OCI-LY3 (cell line): Measurements from ENCODE around the gene EHD1.

Experiments used
- H2AFZ ChIP-seq: fragments of 200-600, 300-600 bp; shearing (Covaris generic); 2 replicates; pipeline ENCODE4 v1.6.0; 2014; ENCODE audit warnings: antibody characterized with exemption, low read depth, low read length
- H3K27ac ChIP-seq: fragments of 200-600, 300-600 bp; sonication (generic); 2 replicates; pipeline ENCODE4 v1.5.1; 2014; ENCODE audit warnings: mild to moderate bottlenecking, low read length, moderate library complexity, mixed read lengths
- H3K27me3 ChIP-seq: fragments of 200-600, 300-600 bp; sonication (generic); 2 replicates; pipeline ENCODE4 v1.6.1; 2014; ENCODE audit warnings: low read depth, low read length, mixed read lengths
- H3K36me3 ChIP-seq: fragments of 200-600, 300-600 bp; sonication (generic); replicated peaks from 2 replicates; pipeline ENCODE3; 2014; ENCODE audit warnings: low read depth, low read length, mixed read lengths
- H3K4me1 ChIP-seq: fragments of 300-600, 200-600 bp; sonication (generic); 2 replicates; pipeline ENCODE4 v1.6.1; 2014; ENCODE audit warnings: low read length, mixed read lengths
- H3K4me2 ChIP-seq: fragments of 200-600, 300-600 bp; sonication (generic); 2 replicates; pipeline ENCODE4 v1.6.1; 2014; ENCODE audit warnings: low read length, mixed read lengths
- H3K4me3 ChIP-seq: fragments of 300-600, 200-600 bp; sonication (generic); 2 replicates; pipeline ENCODE4 v1.5.1; 2014; ENCODE audit warnings: antibody characterized with exemption, mild to moderate bottlenecking, low read length, moderate library complexity
- H3K79me2 ChIP-seq: fragments of 300-600, 200-600 bp; shearing (Covaris generic); 2 replicates; pipeline ENCODE4 v1.6.1; 2014; ENCODE audit warnings: mild to moderate bottlenecking, low read length, mixed read lengths
- H3K9ac ChIP-seq: fragments of 300-600, 200-600 bp; shearing (Covaris generic); 2 replicates; pipeline ENCODE4 v1.6.0; 2014; ENCODE audit warnings: mild to moderate bottlenecking, low read length, moderate library complexity
- H3K9me3 ChIP-seq: fragments of 200-600, 300-600 bp; shearing (Covaris generic); 2 replicates; pipeline ENCODE4 v1.6.1; 2014; ENCODE audit warnings: low read length, mixed read lengths; ENCODE audit not compliant: insufficient read depth
- H4K20me1 ChIP-seq: fragments of 200-600, 300-600 bp; sonication (generic); 2 replicates; pipeline ENCODE4 v1.6.1; 2016; ENCODE audit warnings: low read length, mixed read lengths; ENCODE audit not compliant: insufficient read depth
- EZH2phosphoT487 ChIP-seq: fragments of 200-600 bp; shearing (Covaris generic); IDR thresholded peaks from 2 replicates; pipeline ENCODE4 v1.6.1; 2018; ENCODE audit warnings: antibody characterized with exemption, mixed run types, low read depth
- TF ChIP-seq, protein P1 (sequence below): fragments of 200-600, 300-600 bp; sonication (generic); IDR thresholded peaks from 2 replicates; pipeline ENCODE4 v1.5.1; 2014; ENCODE audit warnings: antibody characterized with exemption, low read length, low read depth

EHD1 gene

DNA sequence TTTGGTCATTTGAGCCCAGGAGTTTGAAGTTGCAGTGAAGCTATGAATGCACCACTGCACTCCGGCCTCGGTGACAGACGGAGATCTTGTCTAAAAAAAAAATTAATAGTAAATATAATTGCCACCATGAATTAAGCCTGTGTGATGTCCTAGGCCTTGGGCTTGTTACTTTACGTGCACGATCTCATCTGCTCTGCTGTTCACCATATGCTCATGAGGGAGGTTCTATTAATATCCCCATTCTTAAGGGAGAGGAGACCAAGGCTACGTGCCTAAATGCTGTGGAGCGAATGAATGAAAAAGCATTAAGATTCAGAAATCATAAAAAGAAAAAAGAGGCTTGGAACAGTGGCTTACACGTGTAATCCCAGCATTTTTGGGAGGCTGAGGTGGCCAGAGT, 41.2 kb upstream of the EHD1 start:
- Histone ChIP-seq H3K4me1 (peaks cover 26% of the 10 kb centered on the region), H3K4me3 (no peak overlapping the region), H4K20me1 (no peaks in the 10 kb centered on the region), H3K36me3 (no peaks in the 10 kb centered on the region), H3K4me2 (no peak overlapping the region), H3K27ac (no peak overlapping the region), H2AFZ (no peak overlapping the region), H3K9me3 (no peaks in the 10 kb centered on the region), H3K27me3 (no peaks in the 10 kb centered on the region), H3K9ac (no peak overlapping the region), H3K79me2 (peaks cover 18% of the 10 kb centered on the region)
- no peak for TF ChIP-seq EZH2phosphoT487
- TF ChIP-seq, protein P1, sequence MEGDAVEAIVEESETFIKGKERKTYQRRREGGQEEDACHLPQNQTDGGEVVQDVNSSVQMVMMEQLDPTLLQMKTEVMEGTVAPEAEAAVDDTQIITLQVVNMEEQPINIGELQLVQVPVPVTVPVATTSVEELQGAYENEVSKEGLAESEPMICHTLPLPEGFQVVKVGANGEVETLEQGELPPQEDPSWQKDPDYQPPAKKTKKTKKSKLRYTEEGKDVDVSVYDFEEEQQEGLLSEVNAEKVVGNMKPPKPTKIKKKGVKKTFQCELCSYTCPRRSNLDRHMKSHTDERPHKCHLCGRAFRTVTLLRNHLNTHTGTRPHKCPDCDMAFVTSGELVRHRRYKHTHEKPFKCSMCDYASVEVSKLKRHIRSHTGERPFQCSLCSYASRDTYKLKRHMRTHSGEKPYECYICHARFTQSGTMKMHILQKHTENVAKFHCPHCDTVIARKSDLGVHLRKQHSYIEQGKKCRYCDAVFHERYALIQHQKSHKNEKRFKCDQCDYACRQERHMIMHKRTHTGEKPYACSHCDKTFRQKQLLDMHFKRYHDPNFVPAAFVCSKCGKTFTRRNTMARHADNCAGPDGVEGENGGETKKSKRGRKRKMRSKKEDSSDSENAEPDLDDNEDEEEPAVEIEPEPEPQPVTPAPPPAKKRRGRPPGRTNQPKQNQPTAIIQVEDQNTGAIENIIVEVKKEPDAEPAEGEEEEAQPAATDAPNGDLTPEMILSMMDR: no peak

DNA sequence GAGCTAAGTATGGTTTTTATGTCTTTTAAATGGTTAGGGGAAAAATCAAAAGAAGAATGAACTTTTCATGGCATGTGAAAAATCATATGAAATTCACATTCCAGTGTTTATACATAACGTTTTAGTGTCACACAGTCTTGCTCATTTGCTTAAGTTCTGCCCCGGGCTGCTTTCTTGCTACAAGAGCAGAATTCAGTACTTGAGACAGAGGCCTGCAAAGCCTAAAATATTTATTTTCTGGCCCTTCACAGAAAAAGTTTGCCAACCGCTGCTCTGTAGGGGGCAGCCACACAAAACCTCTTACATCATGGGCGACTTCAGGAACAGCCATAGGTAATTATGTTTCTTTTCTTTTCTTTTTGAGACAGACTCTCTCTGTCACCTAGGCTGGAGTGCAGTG, 39.6 kb upstream of the EHD1 start:
- H3K27ac ChIP-seq: peak overlapping the region; percentile 35

DNA sequence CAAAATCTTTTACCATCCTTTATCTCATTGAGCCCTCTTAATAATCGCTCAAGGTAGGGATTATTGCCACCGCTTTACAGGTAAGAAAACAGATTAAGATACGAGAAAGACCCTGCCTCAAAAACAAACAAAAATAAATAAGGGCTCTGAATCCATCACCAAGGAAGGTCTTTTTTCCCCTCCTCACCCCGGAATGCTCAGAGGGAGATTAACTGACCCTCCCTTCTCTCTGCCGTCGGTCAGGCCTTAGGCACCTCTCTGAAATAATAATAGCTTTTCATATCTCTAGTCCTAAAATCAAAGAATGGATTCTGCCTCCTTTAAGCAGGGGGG, 39.2 kb upstream of the EHD1 start:
- Histone ChIP-seq H3K9me3 (no peaks in the 10 kb centered on the region), H3K27me3 (no peaks in the 10 kb centered on the region), H3K36me3 (no peaks in the 10 kb centered on the region), H4K20me1 (no peaks in the 10 kb centered on the region), H3K27ac (peak overlapping the region; percentile 35), H3K4me1 (peaks cover 16% of the 10 kb centered on the region), H3K9ac (peak overlapping the region; percentile 83), H2AFZ (peak overlapping the region; percentile 68), H3K4me2 (peak overlapping the region; percentile 88), H3K79me2 (peaks cover 18% of the 10 kb centered on the region), H3K4me3 (peak overlapping the region; percentile 85)
- TF ChIP-seq, protein P1: no peak
- no peak for TF ChIP-seq EZH2phosphoT487

More for the DNA sequence above, 39.6 kb upstream of the EHD1 start:
- Histone ChIP-seq H4K20me1 (no peaks in the 10 kb centered on the region), H3K9me3 (no peaks in the 10 kb centered on the region), H3K4me1 (peaks cover 16% of the 10 kb centered on the region), H3K79me2 (peaks cover 18% of the 10 kb centered on the region), H3K4me3 (peak overlapping the region; percentile 85), H2AFZ (peak overlapping the region; percentile 68), H3K4me2 (peak overlapping the region; percentile 88), H3K36me3 (no peaks in the 10 kb centered on the region), H3K9ac (peak overlapping the region; percentile 83), H3K27me3 (no peaks in the 10 kb centered on the region)
- TF ChIP-seq, protein P1: peak; percentile 58
- TF ChIP-seq EZH2phosphoT487: no peak

DNA sequence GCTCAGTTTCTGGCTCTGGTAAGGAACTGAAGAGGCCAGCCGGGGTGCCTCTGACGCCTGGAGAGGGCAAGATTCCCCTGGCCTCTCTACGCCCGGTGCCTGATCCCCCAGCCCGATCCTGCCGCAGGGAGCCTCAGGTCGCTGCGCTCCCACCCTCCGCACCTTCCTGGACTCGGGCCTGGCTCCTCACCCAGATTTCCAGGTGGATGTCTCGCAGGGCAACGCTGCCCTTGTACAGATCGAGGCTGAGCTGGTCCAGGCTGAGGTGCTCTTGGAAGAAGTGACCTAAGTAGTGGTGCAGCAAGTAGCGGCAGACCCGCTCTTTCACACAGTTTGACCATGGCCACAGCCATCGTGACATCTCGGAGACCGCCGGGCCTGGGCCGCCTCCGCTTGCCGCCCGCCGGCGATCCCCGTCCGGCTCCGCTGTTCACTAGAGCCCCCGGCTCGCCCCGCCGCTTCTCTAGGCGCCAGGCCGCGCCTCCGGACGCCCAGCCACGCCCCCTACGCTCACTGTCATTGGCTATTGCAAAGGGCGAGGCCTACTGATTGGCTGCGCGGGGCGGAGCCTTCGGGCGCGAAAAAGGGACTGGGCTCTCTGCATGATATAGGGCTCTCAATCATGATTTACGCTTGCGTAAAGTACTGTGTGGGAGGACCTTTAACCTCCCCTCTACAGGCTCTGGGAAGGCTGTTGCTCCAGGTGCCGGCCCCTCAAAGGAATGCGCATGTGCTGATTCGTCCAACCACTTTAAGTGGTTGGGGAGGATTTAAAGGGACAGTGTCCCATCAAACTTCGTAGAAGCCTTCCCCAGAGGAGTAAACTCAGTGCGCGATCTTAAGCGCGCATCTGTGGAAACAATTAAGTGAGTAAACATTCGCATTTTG, 38.6 kb upstream of the EHD1 start, which contains the start of gene ATG2A:
TSS of gene ATG2A (minus strand) at position 435 of the 888 bp plus-strand sequence. CDS start at position 361, 74 bp downstream.
- TF ChIP-seq, protein P1: no peak
- TF ChIP-seq EZH2phosphoT487: no peak
- peak within 1 kb of the TSS; percentile 98 for H3K4me2 ChIP-seq
- H2AFZ ChIP-seq: peak within 1 kb of the TSS; percentile 68
- peak within 1 kb of the TSS; percentile 35 for H3K27ac ChIP-seq
- H3K79me2 ChIP-seq: peaks cover 18% of the 10 kb centered on the region
- no peaks in the 10 kb centered on the region for H3K27me3 ChIP-seq
- H3K9ac ChIP-seq: peak within 1 kb of the TSS; percentile 89
- peaks cover 2% of the 10 kb centered on the region for H3K36me3 ChIP-seq
- peak within 1 kb of the TSS; percentile 90 for H3K4me3 ChIP-seq
- H4K20me1 ChIP-seq: no peaks in the 10 kb centered on the region
- no peaks in the 10 kb centered on the region for H3K9me3 ChIP-seq
- H3K4me1 ChIP-seq: peaks cover 16% of the 10 kb centered on the region
